ENCODE measurements around the gene LRRC75A.

- TF ChIP-seq POLR2A (IDR thresholded peaks at IDR 0.05; ENCODE audit: low read length) (no peak), GATA1 (IDR thresholded peaks at IDR 0.05; ENCODE audit: low read depth, low read length) (no peak)
Observed at GRCh38 chr17:16455997-16456741, 35.8 kb downstream of the LRRC75A start.

Data from erythroblast (primary cell).